Osteoblast (primary cell): ENCODE results near the gene ANKRD13B. TPM values are rescaled to one million over a fixed set of nuclear protein-coding genes. Genes with fewer than 3 reads are reported as not detected.

Source experiments
- DNase-seq: peaks from one replicate; pipeline ENCODE4 v3.0.0; 2011; ENCODE audit warnings: low spot score, mixed read lengths; ENCODE audit not compliant: insufficient read length; ENCODE audit errors: missing footprints
- H2AFZ ChIP-seq: 2 replicates; pipeline ENCODE4 v1.6.0; 2011; ENCODE audit warnings: mild to moderate bottlenecking, low read length
- H3K27ac ChIP-seq: 2 replicates; pipeline ENCODE4 v1.5.1; 2011; ENCODE audit warnings: mild to moderate bottlenecking, low read depth, low read length, moderate library complexity
- H3K27me3 ChIP-seq: 2 replicates; pipeline ENCODE4 v1.6.0; 2012; ENCODE audit warnings: mild to moderate bottlenecking, control low read depth, inconsistent platforms, low read length, moderate library complexity; ENCODE audit not compliant: insufficient read depth
- H3K36me3 ChIP-seq: 2 replicates; pipeline ENCODE4 v1.5.1; 2011; ENCODE audit warnings: mild to moderate bottlenecking, low read length, control low read depth, moderate library complexity; ENCODE audit not compliant: insufficient read depth
- H3K4me1 ChIP-seq: 2 replicates; pipeline ENCODE4 v1.5.1; 2011; ENCODE audit warnings: mild to moderate bottlenecking, low read length, control low read depth, moderate library complexity; ENCODE audit not compliant: insufficient read depth
- H3K4me2 ChIP-seq: 2 replicates; pipeline ENCODE4 v1.6.0; 2011; ENCODE audit warnings: mild to moderate bottlenecking, low read length; ENCODE audit not compliant: insufficient read depth
- H3K4me3 ChIP-seq: fragments of 200-600 bp; sonication (generic); 3 replicates; pipeline ENCODE4 v1.5.1; 2012; ENCODE audit warnings: mild to moderate bottlenecking, low read length, inconsistent platforms; ENCODE audit not compliant: insufficient read depth
- H3K79me2 ChIP-seq: 2 replicates; pipeline ENCODE4 v1.6.0; 2012; ENCODE audit warnings: mild to moderate bottlenecking, low read length, control low read depth, inconsistent platforms; ENCODE audit not compliant: insufficient read depth
- H3K9me3 ChIP-seq: 2 replicates; pipeline ENCODE4 v1.5.1; 2011; ENCODE audit warnings: low read depth, low read length, control low read depth
- H4K20me1 ChIP-seq: 2 replicates; pipeline ENCODE4 v1.6.0; 2012; ENCODE audit warnings: mild to moderate bottlenecking, low read length, control low read depth; ENCODE audit not compliant: insufficient read depth
- total RNA-seq: library from RNA; depleted of rRNA; stranded (reverse); fragments of >200 nt; gene quantifications from 2 replicates; pipeline ENCODE4 v1.2.3, GENCODE V29; 2012
- TF ChIP-seq, protein P1 (sequence below): IDR thresholded peaks from 2 replicates; pipeline ENCODE4 v1.5.1; 2011; ENCODE audit warnings: mild to moderate bottlenecking, low read depth, low read length, moderate library complexity; ENCODE audit errors: extremely low read depth

ANKRD13B gene
- total RNA-seq, 1 donor, result 18.5 TPM

DNA sequence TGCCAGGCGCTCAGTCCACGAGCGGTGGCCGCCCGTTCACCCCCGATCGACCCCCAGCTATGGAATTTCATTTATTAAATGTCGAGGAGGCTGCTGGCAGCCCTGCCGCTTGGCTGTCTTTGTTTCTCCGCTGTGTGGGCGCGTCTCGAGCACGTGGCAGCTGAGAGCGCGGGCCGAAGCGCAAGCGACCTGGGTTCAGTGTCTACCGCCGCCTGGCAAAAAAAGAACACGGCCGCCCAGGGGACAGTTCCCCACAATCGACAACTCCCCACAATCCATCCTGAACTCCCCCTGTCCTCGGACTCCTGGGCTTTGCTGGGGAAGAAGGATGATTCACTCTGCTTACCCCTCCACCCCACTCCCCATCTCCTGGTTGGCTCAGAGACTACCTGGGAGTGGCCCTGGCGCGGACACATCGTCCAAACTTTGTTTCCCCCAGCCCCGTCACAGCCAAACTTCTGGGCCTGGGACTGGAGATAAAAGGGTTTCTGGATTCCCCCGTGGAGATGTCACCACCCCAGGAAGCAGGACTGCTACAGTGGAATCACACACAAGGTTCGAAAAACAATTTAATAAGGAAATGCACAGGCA, 1.7 kb upstream of the ANKRD13B start:
- peak overlapping the region; percentile 73 for H3K27ac ChIP-seq
- TF ChIP-seq, protein P1, sequence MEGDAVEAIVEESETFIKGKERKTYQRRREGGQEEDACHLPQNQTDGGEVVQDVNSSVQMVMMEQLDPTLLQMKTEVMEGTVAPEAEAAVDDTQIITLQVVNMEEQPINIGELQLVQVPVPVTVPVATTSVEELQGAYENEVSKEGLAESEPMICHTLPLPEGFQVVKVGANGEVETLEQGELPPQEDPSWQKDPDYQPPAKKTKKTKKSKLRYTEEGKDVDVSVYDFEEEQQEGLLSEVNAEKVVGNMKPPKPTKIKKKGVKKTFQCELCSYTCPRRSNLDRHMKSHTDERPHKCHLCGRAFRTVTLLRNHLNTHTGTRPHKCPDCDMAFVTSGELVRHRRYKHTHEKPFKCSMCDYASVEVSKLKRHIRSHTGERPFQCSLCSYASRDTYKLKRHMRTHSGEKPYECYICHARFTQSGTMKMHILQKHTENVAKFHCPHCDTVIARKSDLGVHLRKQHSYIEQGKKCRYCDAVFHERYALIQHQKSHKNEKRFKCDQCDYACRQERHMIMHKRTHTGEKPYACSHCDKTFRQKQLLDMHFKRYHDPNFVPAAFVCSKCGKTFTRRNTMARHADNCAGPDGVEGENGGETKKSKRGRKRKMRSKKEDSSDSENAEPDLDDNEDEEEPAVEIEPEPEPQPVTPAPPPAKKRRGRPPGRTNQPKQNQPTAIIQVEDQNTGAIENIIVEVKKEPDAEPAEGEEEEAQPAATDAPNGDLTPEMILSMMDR, result no peak
- H4K20me1 ChIP-seq, result peaks cover 48% of the 10 kb centered on the region

DNA sequence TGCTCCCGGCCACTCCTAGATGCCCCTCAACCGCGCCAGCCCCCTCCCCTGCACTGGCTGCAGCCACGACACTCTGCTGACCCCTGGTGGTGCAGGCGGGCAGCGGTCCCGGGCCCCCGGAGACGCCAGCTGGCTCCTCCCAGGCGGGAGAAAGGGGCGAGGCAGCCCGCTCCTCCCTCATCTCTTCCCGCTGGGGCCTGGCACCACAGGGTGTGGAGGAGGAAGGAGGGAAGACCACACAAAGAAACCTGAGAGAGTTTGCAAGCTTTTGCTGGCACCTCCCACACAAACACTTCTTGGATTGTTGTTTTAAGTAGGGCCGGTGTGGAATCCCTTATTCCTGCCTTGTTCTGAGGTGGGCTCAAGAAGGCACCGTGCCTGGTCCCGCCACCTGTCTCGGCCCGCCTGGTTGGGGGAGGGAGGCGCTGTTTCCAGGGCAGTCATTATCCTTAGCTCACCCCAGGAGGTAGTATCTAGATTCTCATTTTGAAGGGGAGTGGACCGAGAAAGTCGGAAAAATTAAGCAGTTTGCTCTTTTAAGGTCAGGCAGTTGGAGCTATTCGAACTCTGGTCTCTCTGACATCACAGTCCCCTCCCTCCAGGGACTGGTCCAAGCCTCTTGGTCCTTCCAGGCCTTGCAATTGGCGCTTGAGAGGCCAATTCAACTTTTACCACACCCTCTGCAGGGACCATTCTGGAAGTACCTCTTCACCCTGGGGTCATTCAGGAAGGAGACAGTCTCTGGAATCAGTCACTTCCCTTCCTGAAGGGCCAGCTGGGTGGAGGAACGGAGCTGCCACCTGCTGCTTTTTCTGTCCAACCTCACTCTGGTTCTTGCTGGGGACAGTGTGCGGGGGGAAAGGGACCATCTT, 959 bp upstream of the ANKRD13B start:
- H3K9me3 ChIP-seq, result no peaks in the 10 kb centered on the region
- peaks cover 55% of the 10 kb centered on the region for H3K4me1 ChIP-seq
- TF ChIP-seq, protein P1, result peak; percentile 83
- no peaks in the 10 kb centered on the region for H3K36me3 ChIP-seq
- peaks cover 41% of the 10 kb centered on the region for H4K20me1 ChIP-seq
- peak overlapping the region; percentile 93 for H3K4me2 ChIP-seq
- peak; percentile 100 for DNase-seq
- peak overlapping the region; percentile 73 for H3K4me3 ChIP-seq
- peak overlapping the region; percentile 95 for H2AFZ ChIP-seq
- peak overlapping the region; percentile 73 for H3K27ac ChIP-seq
- H3K27me3 ChIP-seq, result no peaks in the 10 kb centered on the region
- peaks cover 20% of the 10 kb centered on the region for H3K79me2 ChIP-seq

More for the DNA sequence above, 1.7 kb upstream of the ANKRD13B start:
- no peaks in the 10 kb centered on the region for H3K36me3 ChIP-seq
- H2AFZ ChIP-seq, result peak overlapping the region; percentile 95
- H3K27me3 ChIP-seq, result no peaks in the 10 kb centered on the region
- H3K79me2 ChIP-seq, result peaks cover 27% of the 10 kb centered on the region
- H3K9me3 ChIP-seq, result no peaks in the 10 kb centered on the region
- peak overlapping the region; percentile 73 for H3K4me3 ChIP-seq
- DNase-seq, result peak; percentile 96
- peak overlapping the region; percentile 93 for H3K4me2 ChIP-seq
- H3K4me1 ChIP-seq, result peaks cover 55% of the 10 kb centered on the region

DNA sequence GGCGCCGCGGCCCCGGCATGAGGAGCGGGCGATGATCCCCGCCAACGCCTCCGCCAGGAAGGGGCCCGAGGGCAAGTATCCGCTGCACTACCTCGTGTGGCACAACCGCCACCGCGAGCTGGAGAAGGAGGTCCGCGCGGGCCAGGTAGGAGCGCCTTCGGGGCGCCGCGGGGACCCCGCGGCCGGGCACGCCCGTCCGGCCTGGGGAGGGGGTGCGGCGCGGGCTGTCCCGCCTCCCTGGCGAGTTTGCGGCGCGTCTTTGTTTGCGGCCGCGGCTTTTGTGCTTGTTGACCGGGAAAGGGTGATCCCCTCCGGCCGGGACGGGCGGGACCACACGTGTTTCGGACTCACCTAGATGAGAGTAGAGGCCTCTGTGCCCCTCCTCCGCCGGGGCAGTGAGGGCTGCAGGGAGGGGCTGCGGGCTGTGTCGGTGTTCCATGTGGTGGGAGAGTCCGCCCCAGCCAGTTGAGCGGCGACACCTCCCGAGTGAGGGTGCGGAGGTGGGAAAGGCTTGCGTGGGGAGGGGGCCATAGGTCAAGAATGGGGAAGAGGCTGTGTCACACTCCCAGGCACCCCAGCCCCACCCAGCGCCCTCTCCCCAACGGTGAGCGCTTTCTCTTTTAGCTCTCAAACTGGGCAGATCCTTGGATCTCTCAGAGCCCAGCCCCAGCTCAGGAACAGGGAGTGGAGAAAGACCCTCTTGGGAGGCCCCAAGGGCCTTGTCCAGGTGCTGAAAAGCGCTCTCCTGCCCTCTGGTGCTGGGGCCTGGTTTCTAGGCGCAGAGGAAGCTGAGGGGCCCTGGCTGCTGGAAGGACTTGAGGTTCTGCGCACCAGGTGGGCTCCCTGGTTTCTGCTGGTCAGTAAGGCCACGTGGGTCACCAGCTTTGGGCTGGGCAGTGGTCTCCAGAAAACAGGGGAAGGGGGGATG, 923 bp downstream of the ANKRD13B start:
- peaks cover 42% of the 10 kb centered on the region for H3K4me1 ChIP-seq
- H3K4me2 ChIP-seq, result peak overlapping the region; percentile 78
- H2AFZ ChIP-seq, result peak overlapping the region; percentile 41

More for the DNA sequence above, 923 bp downstream of the ANKRD13B start:
- TF ChIP-seq, protein P1, result peak; percentile 16
- H3K79me2 ChIP-seq, result peaks cover 1% of the 10 kb centered on the region
- H3K27me3 ChIP-seq, result no peaks in the 10 kb centered on the region
- H3K4me3 ChIP-seq, result peak overlapping the region; percentile 72
- no peaks in the 10 kb centered on the region for H3K36me3 ChIP-seq
- no peaks in the 10 kb centered on the region for H3K9me3 ChIP-seq
- DNase-seq, result no peak
- H4K20me1 ChIP-seq, result peaks cover 28% of the 10 kb centered on the region
- no peak overlapping the region for H3K27ac ChIP-seq
